Liver (tissue), 9 donors: Measurements from ENCODE around the gene NDUFS7. TPM values are rescaled to one million over a fixed set of nuclear protein-coding genes. Genes with fewer than 3 reads are reported as not detected.

Source experiments
- DNase-seq: peaks from one replicate; pipeline ENCODE4 v3.0.0-alpha.2; 2017; ENCODE audit warnings: low spot score
- H3K27ac ChIP-seq, 2 donors: one replicate each; pipeline ENCODE4 v1.7.0; 2013; ENCODE audit warnings: inconsistent platforms in 2 of 2, low read length in 2 of 2, control low read depth in 1 of 2, low read depth in 1 of 2, mild to moderate bottlenecking in 1 of 2
- H3K27me3 ChIP-seq, 4 donors: one replicate each; pipeline versions ENCODE4 v1.6.1 to v1.7.0; 2013; ENCODE audit warnings: low read length in 3 of 4, inconsistent platforms in 1 of 4, mild to moderate bottlenecking in 1 of 4, moderate library complexity in 1 of 4; ENCODE audit not compliant: control insufficient read depth in 4 of 4, insufficient read depth in 4 of 4
- H3K36me3 ChIP-seq, 4 donors: one replicate each; pipeline versions ENCODE4 v1.6.1 to v1.7.0; 2013; ENCODE audit warnings: low read length in 3 of 4, mild to moderate bottlenecking in 3 of 4, low read depth in 1 of 4, moderate library complexity in 1 of 4; ENCODE audit not compliant: control insufficient read depth in 4 of 4, insufficient read depth in 3 of 4
- H3K4me1 ChIP-seq, 4 donors: one replicate each; pipeline versions ENCODE4 v1.6.1 to v1.7.0; 2013; ENCODE audit warnings: low read length in 3 of 4, mild to moderate bottlenecking in 3 of 4, moderate library complexity in 1 of 4; ENCODE audit not compliant: control insufficient read depth in 4 of 4, insufficient read depth in 4 of 4
- H3K4me3 ChIP-seq, 3 donors: one replicate each; pipeline versions ENCODE4 v1.6.1 to v1.7.0; 2013; ENCODE audit warnings: low read length in 3 of 3, control low read depth in 1 of 3, low read depth in 1 of 3, mild to moderate bottlenecking in 1 of 3
- H3K9ac ChIP-seq, 2 donors: one replicate each; pipeline ENCODE4 v1.7.0; 2013; ENCODE audit warnings: low read length in 2 of 2, mild to moderate bottlenecking in 2 of 2, moderate library complexity in 2 of 2, control low read depth in 1 of 2, low read depth in 1 of 2
- H3K9me3 ChIP-seq, 4 donors: one replicate each; pipeline versions ENCODE4 v1.6.1 to v1.7.0; 2013; ENCODE audit warnings: low read length in 3 of 4; ENCODE audit not compliant: control insufficient read depth in 4 of 4
- ATF3 ChIP-seq: IDR thresholded peaks from 2 replicates; pipeline ENCODE4 v1.6.1; 2016; ENCODE audit warnings: antibody characterized with exemption
- CTCF ChIP-seq: fragments of 150-350 bp; IDR thresholded peaks from 2 replicates; pipeline ENCODE4 v1.5.1; 2017; ENCODE audit warnings: improper control_type of control experiment, low read depth, low read length; ENCODE audit not compliant: missing input control
- EGR1 ChIP-seq, 2 donors: IDR thresholded peaks; 2 replicates each; pipeline ENCODE4 v1.6.1; 2016 to 2018; ENCODE audit warnings: antibody characterized with exemption in 2 of 2, low read depth in 2 of 2
- FOXA1 ChIP-seq: IDR thresholded peaks from 2 replicates; pipeline ENCODE4 v1.6.1; 2016; ENCODE audit warnings: antibody characterized with exemption
- FOXA2 ChIP-seq: IDR thresholded peaks from 2 replicates; pipeline ENCODE4 v1.6.1; 2016; ENCODE audit warnings: antibody characterized with exemption
- GABPA ChIP-seq, 2 donors: IDR thresholded peaks in 1 of 2; conservative IDR thresholded peaks in 1 of 2; 2 replicates each; pipeline ENCODE4 v1.6.1; 2016; ENCODE audit warnings: antibody characterized with exemption in 2 of 2, mild to moderate bottlenecking in 1 of 2, moderate library complexity in 1 of 2
- HNF4A ChIP-seq, 2 donors: conservative IDR thresholded peaks; 2 replicates each; pipeline ENCODE4 v1.6.1; 2016; ENCODE audit warnings: antibody characterized with exemption in 2 of 2, mild to moderate bottlenecking in 2 of 2
- HNF4G ChIP-seq: IDR thresholded peaks from 2 replicates; pipeline ENCODE4 v1.6.1; 2016; ENCODE audit warnings: antibody characterized with exemption
- JUND ChIP-seq, 2 donors: IDR thresholded peaks; 2 replicates each; pipeline ENCODE4 v1.6.1; 2016; ENCODE audit warnings: antibody characterized with exemption in 2 of 2
- MAX ChIP-seq: IDR thresholded peaks from 2 replicates; pipeline ENCODE4 v1.6.1; 2016; ENCODE audit warnings: antibody characterized with exemption
- NR2F2 ChIP-seq: IDR thresholded peaks from 2 replicates; pipeline ENCODE4 v1.6.1; 2016; ENCODE audit warnings: antibody characterized with exemption
- RAD21 ChIP-seq, 2 donors: IDR thresholded peaks; 2 replicates each; pipeline ENCODE4 v1.6.1; 2016; ENCODE audit warnings: antibody characterized with exemption in 2 of 2, mild to moderate bottlenecking in 2 of 2
- REST ChIP-seq: IDR thresholded peaks from 2 replicates; pipeline ENCODE4 v1.6.1; 2016; ENCODE audit warnings: antibody characterized with exemption, mild to moderate bottlenecking
- RXRA ChIP-seq, 2 donors: IDR thresholded peaks; 2 replicates each; pipeline ENCODE4 v1.6.1; 2017 to 2018; ENCODE audit warnings: antibody characterized with exemption in 2 of 2, mild to moderate bottlenecking in 1 of 2
- SP1 ChIP-seq: IDR thresholded peaks from 2 replicates; pipeline ENCODE4 v1.6.1; 2018; ENCODE audit warnings: antibody characterized with exemption, mild to moderate bottlenecking
- TAF1 ChIP-seq: conservative IDR thresholded peaks from 2 replicates; pipeline ENCODE4 v1.6.1; 2016; ENCODE audit warnings: antibody characterized with exemption, mild to moderate bottlenecking
- YY1 ChIP-seq: IDR thresholded peaks from 2 replicates; pipeline ENCODE4 v1.6.1; 2016; ENCODE audit warnings: antibody characterized with exemption, mild to moderate bottlenecking
- ZBTB33 ChIP-seq: IDR thresholded peaks from 2 replicates; pipeline ENCODE4 v1.6.1; 2016; ENCODE audit warnings: antibody characterized with exemption
- WGBS: extraction: QIAGEN DNeasy Blood & Tissue Kit; methylation state at CpG from one replicate; pipeline ENCODE4 v1.1.7; 2013; 5-methylcytosine and 5-hydroxymethylcytosine counted together
- polyA plus RNA-seq, 2 donors: library from polyadenylated mRNA; stranded (reverse) in 1 of 2; unstranded in 1 of 2; fragments of 200-250 nt in 1 of 2; fragments of >200 nt in 1 of 2; fragmentation: Nextera tagmentation in 1 of 2; extraction: Ambion mirVana in 1 of 2; gene quantifications; one replicate each; pipeline versions ENCODE4 v1.2.1 to v1.2.3, GENCODE V29; 2013 to 2015
- total RNA-seq, 2 donors: library from RNA; depleted of rRNA; stranded (reverse); fragments of >200 nt; gene quantifications; one replicate each; pipeline ENCODE4 v1.2.3, GENCODE V29; 2014
- donor health status: healthy.
- donor health status: healthy.
- donor health status: healthy.
- donor health status: healthy.
- donor health status: healthy.

The NDUFS7 gene
- total and polyA plus RNA-seq, 4 donors = 54.4 to 185 (median 128) TPM

DNA sequence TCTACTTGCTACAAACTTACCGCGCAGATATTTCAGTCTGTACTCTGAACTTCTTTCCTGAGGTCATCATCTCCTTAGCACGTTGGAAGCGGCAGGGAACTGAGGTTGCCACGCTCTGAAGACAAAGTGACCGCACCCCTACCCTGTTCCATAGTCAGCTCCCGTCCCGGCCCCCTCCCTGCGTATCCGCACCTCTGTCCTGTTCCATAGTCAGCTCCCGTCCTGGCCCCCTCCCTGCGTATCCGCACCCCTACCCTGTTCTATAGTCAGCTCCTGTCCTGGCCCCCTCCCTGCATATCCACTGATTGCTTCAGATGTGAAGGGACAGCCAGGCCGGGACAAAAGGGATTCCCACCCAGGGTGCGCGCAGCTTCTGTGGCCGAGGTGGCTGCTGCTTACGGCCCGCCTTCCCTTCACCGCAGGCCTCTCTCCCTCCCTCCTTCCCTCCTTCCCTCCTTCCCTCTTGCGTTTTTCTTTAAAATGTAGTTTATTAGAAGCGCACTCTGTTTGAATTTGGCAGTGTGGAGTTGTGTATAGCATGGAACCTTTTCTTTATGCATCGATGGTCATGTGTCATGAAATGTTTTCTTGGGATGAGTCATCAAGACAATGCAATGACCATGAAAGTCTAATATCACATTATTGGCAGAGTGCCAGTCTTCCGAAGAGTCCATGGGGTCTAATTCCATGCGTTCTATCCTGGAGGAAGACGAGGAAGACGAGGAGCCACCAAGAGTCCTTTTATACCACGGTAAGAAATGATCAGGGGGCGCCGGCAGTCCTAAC, 21.9 kb upstream of the NDUFS7 start:
- 87% methylated on average over 30 of the region's 30 CpGs for WGBS
- H3K4me1 ChIP-seq = peaks cover 0 to 18% (median 1%) of the 10 kb centered on the region in 4 donors
- H3K4me3 ChIP-seq = no peak overlapping the region
- TF ChIP-seq HNF4G = no peak
- DNase-seq = no peak
- H3K9ac ChIP-seq = no peak overlapping the region
- no peaks in the 10 kb centered on the region for H3K27me3 ChIP-seq
- H3K27ac ChIP-seq = peak overlapping the region in 1 of 2 donors; percentile 59
- no peaks in the 10 kb centered on the region for H3K9me3 ChIP-seq
- H3K36me3 ChIP-seq = peaks cover 9 to 53% (median 40%) of the 10 kb centered on the region in 4 donors

GRCh38 chr19:1362387-1363257, 21.1 kb upstream of the NDUFS7 start:
- DNase-seq = no peak
- Histone ChIP-seq H3K9me3 (no peaks in the 10 kb centered on the region), H3K27ac (no peak overlapping the region), H3K4me1 (peaks cover 0 to 18% (median 1%) of the 10 kb centered on the region in 4 donors), H3K27me3 (no peaks in the 10 kb centered on the region), H3K36me3 (peaks cover 11 to 57% (median 41%) of the 10 kb centered on the region in 4 donors), H3K4me3 (no peak overlapping the region), H3K9ac (no peak overlapping the region)
- TF ChIP-seq FOXA2 (no peak), HNF4G (no peak), RXRA (IDR thresholded peaks at IDR 0.05) (no peak), RAD21 (IDR thresholded peaks at IDR 0.05) (no peak), TAF1 (no peak), GABPA (IDR thresholded peaks at IDR 0.05 in 1 of 2, conservative IDR thresholded peaks at IDR 0.05 in 1 of 2) (no peak), HNF4A (conservative IDR thresholded peaks at IDR 0.05) (no peak), CTCF (no peak), ATF3 (no peak), EGR1 (IDR thresholded peaks at IDR 0.05; ENCODE audit: low read depth in 2 of 2) (no peak), ZBTB33 (no peak), FOXA1 (no peak), SP1 (no peak), JUND (IDR thresholded peaks at IDR 0.05) (no peak), MAX (no peak), REST (no peak), NR2F2 (no peak), YY1 (no peak)
- WGBS = 91% methylated on average over 42 of the region's 42 CpGs
